PC-9 (cell line): ENCODE measurements around the gene NTMT1. TPM values are rescaled to one million over a fixed set of nuclear protein-coding genes. Genes with fewer than 3 reads are reported as not detected.

Experiments
- BruUV-seq: library from RNA; stranded (reverse); fragments of 400-500 nt; replicated peaks from 2 replicates; lab custom pipeline; 2021; lab: Mats Ljungman, UMichigan
- CTCF ChIA-PET: fragments of 300-600 bp; sonication (Branson Sonifier 250); formaldehyde crosslinking; loops from one replicate; lab custom pipeline; 2022; ENCODE audit warnings: antibody characterized with exemption; lab: Charles Lee
- POLR2A ChIA-PET: fragments of 300-600 bp; sonication (Branson Sonifier 250); formaldehyde crosslinking; loops from one replicate; lab custom pipeline; 2022; ENCODE audit warnings: antibody characterized with exemption; ENCODE audit not compliant: unreplicated experiment; lab: Charles Lee
- DNase-seq, 2 experiments: peaks; one replicate each; pipeline versions ENCODE4 v3.0.0 to v3.0.0-alpha.2; 2015 to 2022; ENCODE audit warnings: mixed read lengths in 1 of 2
- H2AFZ ChIP-seq: fragments of 200-600 bp; sonication (generic); 2 replicates; pipeline ENCODE4 v1.8.1; 2017; ENCODE audit warnings: antibody characterized with exemption
- H3F3A ChIP-seq: fragments of 200-600 bp; sonication (generic); 2 replicates; pipeline ENCODE4 v1.8.1; 2017; ENCODE audit warnings: antibody characterized with exemption, mild to moderate bottlenecking, low read depth; ENCODE audit not compliant: insufficient read depth
- H3K27ac ChIP-seq: fragments of 200-600 bp; sonication (generic); 2 replicates; pipeline ENCODE4 v1.6.1; 2016; ENCODE audit warnings: mixed run types
- H3K27me3 ChIP-seq: fragments of 200-600 bp; sonication (generic); 2 replicates; pipeline ENCODE4 v1.6.1; 2016; ENCODE audit warnings: low read depth, mixed run types; ENCODE audit not compliant: insufficient read depth
- H3K36me3 ChIP-seq: fragments of 200-600 bp; sonication (generic); 2 replicates; pipeline ENCODE4 v1.6.1; 2016; ENCODE audit warnings: low read depth, mixed run types
- H3K4me1 ChIP-seq: fragments of 200-600 bp; sonication (generic); replicated peaks from 2 replicates; pipeline ENCODE4 v1.6.1; 2016; ENCODE audit warnings: mixed run types; ENCODE audit not compliant: insufficient read depth
- H3K4me2 ChIP-seq: fragments of 200-600 bp; sonication (generic); 2 replicates; pipeline ENCODE4 v1.6.1; 2017; ENCODE audit warnings: mixed run types
- H3K4me3 ChIP-seq: fragments of 200-600 bp; sonication (generic); 2 replicates; pipeline ENCODE4 v1.6.1; 2016; ENCODE audit warnings: mixed run types
- H3K79me2 ChIP-seq: fragments of 200-600 bp; sonication (generic); 2 replicates; pipeline ENCODE4 v1.6.1; 2017; ENCODE audit warnings: low read depth, mixed run types
- H3K9me2 ChIP-seq: fragments of 200-600 bp; sonication (generic); 2 replicates; pipeline ENCODE4 v1.8.1; 2017; ENCODE audit warnings: mild to moderate bottlenecking; ENCODE audit not compliant: insufficient read depth
- H3K9me3 ChIP-seq: fragments of 200-600 bp; sonication (generic); 2 replicates; pipeline ENCODE4 v1.8.1; 2016; ENCODE audit warnings: low read depth; ENCODE audit not compliant: insufficient read depth
- H4K20me1 ChIP-seq: fragments of 200-600 bp; sonication (generic); 2 replicates; pipeline ENCODE4 v1.8.1; 2017; ENCODE audit not compliant: insufficient read depth
- CTCF ChIP-seq: fragments of 200-600 bp; sonication (generic); conservative IDR thresholded peaks from 2 replicates; pipeline ENCODE4 v1.6.1; 2017; ENCODE audit warnings: mixed run types, antibody characterized with exemption, mild to moderate bottlenecking, moderate library complexity
- EZH2 ChIP-seq: fragments of 200-600 bp; sonication (generic); IDR thresholded peaks from 2 replicates; pipeline ENCODE4 v1.8.0; 2017; ENCODE audit warnings: antibody characterized with exemption, low read depth
- intact Hi-C: fragments of 100-400 bp; cut with micrococcal nuclease; formaldehyde crosslinking; loops from one replicate; pipeline ENCODE4 v1.10.0; 2022; ENCODE audit not compliant: unreplicated experiment
- total RNA-seq: library from RNA; stranded (reverse); gene quantifications from 2 replicates; pipeline ENCODE4 v1.2.3, GENCODE V29; 2021

Gene NTMT1
- total RNA-seq, 1 experiment from 2014 or later: 52.5 TPM

DNA sequence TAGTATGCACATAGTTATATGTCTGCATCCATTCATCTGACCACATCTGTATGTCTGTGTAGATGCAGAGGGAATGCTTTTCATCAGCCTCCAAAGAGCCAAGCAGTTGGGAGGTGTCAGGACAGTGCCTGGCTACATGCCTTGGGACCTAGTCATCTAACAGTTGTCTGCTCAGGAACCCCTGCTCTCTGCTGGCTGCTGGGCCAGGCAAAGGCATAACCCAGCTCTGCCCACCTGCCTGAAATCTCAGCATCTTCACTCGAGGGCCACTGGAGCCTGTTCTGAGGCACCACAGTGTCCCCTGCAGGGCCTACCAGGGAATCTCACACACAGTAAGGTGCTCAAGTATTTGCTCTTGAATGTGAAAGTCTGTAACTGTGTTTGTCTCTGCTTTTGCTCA lies 8.8 kb upstream of the NTMT1 start:
- intact Hi-C loops: loop anchor here (2.0 kb wide), 1 partner anchor 610 kb away; no protein-coding TSS in a partner anchor
- BruUV-seq: no TSS peak
- Histone ChIP-seq H3K9me3 (no peaks in the 10 kb centered on the region), H3K9me2 (no peaks in the 10 kb centered on the region), H3K4me3 (no peak overlapping the region), H3F3A (peaks cover 5% of the 10 kb centered on the region; the same call in 1 of the 2 replicates), H3K4me2 (no peak overlapping the region), H4K20me1 (no peaks in the 10 kb centered on the region), H2AFZ (no peak overlapping the region), H3K4me1 (peaks cover 14% of the 10 kb centered on the region; the same call in 1 of the 2 replicates), H3K27me3 (no peaks in the 10 kb centered on the region), H3K79me2 (no peaks in the 10 kb centered on the region), H3K27ac (no peak overlapping the region), H3K36me3 (no peaks in the 10 kb centered on the region)
- peak; percentile 56 to 71 for DNase-seq
- ChIA-PET CTCF (no interaction called here), POLR2A (interaction anchor here (0.6 kb wide), 1 partner anchor 477 kb away, joined by 5 read pairs; no protein-coding TSS in a partner anchor)
- TF ChIP-seq EZH2 (no peak), CTCF (peak; percentile 72)

DNA sequence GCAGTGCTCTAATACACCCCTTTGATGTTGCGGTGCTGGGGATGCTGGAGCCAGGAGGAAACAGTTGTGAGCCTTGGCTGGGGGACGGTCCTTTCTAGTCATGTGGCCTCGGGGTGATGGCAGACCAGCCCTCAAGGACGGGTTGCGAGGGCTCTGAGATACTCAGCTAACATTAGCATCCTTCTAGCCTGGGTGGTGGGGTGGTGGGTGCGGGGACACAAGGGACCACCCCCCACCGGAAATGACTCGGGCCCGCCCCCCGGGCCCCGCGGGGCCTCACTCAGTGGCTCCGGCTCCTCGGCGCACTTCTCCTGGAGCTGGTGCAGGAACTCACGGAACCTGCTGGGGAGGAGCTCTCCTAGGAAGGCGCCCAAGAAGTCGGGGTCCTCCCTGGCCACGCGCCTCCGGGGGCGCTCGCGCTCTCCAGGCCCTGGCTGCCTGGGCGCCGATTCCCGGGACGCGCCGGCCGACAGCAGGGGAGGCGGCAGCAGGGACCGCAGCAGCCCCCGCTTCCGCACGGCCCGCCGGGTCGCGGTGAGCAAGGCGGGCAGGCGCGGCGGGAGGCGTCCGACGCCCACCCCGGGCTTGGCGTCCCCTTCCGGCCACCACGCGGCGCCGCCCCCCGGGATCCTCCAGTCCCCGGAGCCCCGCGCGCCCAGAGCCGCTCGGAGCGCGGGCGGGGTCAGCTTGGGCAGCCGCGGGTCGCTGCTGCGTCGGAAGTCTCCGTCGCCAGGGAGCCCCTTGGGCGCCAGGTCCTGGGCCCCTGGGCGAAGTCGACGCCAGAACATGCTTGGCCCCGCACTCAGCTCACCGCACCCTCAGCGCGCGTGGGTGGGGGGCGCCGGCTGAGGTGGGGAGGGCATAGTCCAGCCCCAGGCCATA lies 5.9 kb upstream of the NTMT1 start:
- peaks cover 18% of the 10 kb centered on the region for H3F3A ChIP-seq
- no peaks in the 10 kb centered on the region for H3K36me3 ChIP-seq
- no TSS peak for BruUV-seq
- peak overlapping the region; percentile 58 for H3K4me3 ChIP-seq
- H3K79me2 ChIP-seq: no peaks in the 10 kb centered on the region
- ChIA-PET CTCF (interaction anchor here (0.5 to 1.1 kb wide), 3 partner anchors 408 to 481 kb away, joined by 3 to 7 read pairs (median 6); no protein-coding TSS in a partner anchor), POLR2A (interaction anchor here (0.7 kb wide), 1 partner anchor 9 kb away, joined by 5 read pairs; no protein-coding TSS in a partner anchor)
- H3K9me3 ChIP-seq: no peaks in the 10 kb centered on the region
- peak overlapping the region; percentile 77 for H2AFZ ChIP-seq
- peaks cover 19% of the 10 kb centered on the region for H3K4me1 ChIP-seq
- peak overlapping the region; percentile 82 for H3K4me2 ChIP-seq
- H3K27ac ChIP-seq: no peak overlapping the region
- TF ChIP-seq CTCF: no peak
- no peak for TF ChIP-seq EZH2
- peak in 1 of 2 experiments; percentile 37 for DNase-seq
- no peaks in the 10 kb centered on the region for H3K9me2 ChIP-seq
- intact Hi-C loops: no loop called here
- H3K27me3 ChIP-seq: no peaks in the 10 kb centered on the region
- H4K20me1 ChIP-seq: no peaks in the 10 kb centered on the region

DNA sequence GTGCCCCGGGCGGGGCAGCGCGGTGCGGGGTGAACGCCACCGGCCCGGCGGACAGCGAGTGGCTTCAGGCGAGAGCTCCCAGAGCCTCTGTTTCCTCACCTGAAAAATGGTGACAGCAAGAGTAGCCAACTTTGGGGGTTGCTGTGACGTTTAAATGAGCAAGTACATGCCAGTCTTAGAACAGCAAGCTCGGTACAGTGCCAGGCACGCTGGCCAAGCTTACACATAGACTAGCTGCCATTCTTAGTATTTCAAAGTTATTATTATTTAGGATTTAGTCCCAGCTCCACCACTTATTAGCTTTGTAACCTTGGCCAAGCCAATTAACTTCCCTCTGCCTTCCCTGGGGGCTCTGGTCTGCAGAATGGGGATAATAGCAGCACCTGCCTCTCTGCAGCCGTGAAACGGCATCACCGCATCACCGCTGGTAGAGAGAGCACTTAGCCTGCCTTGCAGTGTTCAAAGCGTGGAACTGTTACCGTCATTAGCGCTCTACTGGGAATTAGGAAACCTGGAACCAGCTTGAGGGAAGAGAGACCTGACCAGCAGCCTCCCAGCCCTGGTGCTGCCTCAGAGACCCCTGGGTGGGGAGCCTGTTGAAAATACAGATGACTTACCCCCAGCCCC lies 5.2 kb upstream of the NTMT1 start, which contains the start of gene C9orf50:
TSS of gene C9orf50 (minus strand) at position 433 of the 627 bp plus-strand sequence. CDS start 527 bp downstream, outside the sequence.
- Histone ChIP-seq H2AFZ (peak within 1 kb of the TSS; percentile 77), H3K9me2 (no peaks in the 10 kb centered on the region), H3K79me2 (no peaks in the 10 kb centered on the region), H3K27ac (no peak within 1 kb of the TSS), H3K4me1 (peaks cover 26% of the 10 kb centered on the region), H3F3A (peaks cover 25% of the 10 kb centered on the region), H3K4me3 (peak within 1 kb of the TSS; percentile 58), H3K4me2 (peak within 1 kb of the TSS; percentile 82), H3K9me3 (no peaks in the 10 kb centered on the region), H4K20me1 (no peaks in the 10 kb centered on the region), H3K36me3 (no peaks in the 10 kb centered on the region), H3K27me3 (no peaks in the 10 kb centered on the region)
- BruUV-seq: no TSS peak
- TF ChIP-seq CTCF: no peak
- no peak for TF ChIP-seq EZH2
- no peak for DNase-seq
- POLR2A ChIA-PET: interaction anchor here (0.7 kb wide), 1 partner anchor 9 kb away, joined by 5 read pairs; no protein-coding TSS in a partner anchor
- CTCF ChIA-PET: interaction anchor here (0.5 to 1.1 kb wide), 2 partner anchors 424 to 482 kb away, joined by 3 to 6 read pairs; no protein-coding TSS in a partner anchor
- intact Hi-C loops: no loop called here
